ENCODE data around the gene SSTR1.
"Not testable (repeated sequence)": the region's sequence is repeated elsewhere in the genome, so short reads cannot be mapped to it uniquely, and the experiment has no call there.

The SSTR1 gene, protein sequence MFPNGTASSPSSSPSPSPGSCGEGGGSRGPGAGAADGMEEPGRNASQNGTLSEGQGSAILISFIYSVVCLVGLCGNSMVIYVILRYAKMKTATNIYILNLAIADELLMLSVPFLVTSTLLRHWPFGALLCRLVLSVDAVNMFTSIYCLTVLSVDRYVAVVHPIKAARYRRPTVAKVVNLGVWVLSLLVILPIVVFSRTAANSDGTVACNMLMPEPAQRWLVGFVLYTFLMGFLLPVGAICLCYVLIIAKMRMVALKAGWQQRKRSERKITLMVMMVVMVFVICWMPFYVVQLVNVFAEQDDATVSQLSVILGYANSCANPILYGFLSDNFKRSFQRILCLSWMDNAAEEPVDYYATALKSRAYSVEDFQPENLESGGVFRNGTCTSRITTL

DNA sequence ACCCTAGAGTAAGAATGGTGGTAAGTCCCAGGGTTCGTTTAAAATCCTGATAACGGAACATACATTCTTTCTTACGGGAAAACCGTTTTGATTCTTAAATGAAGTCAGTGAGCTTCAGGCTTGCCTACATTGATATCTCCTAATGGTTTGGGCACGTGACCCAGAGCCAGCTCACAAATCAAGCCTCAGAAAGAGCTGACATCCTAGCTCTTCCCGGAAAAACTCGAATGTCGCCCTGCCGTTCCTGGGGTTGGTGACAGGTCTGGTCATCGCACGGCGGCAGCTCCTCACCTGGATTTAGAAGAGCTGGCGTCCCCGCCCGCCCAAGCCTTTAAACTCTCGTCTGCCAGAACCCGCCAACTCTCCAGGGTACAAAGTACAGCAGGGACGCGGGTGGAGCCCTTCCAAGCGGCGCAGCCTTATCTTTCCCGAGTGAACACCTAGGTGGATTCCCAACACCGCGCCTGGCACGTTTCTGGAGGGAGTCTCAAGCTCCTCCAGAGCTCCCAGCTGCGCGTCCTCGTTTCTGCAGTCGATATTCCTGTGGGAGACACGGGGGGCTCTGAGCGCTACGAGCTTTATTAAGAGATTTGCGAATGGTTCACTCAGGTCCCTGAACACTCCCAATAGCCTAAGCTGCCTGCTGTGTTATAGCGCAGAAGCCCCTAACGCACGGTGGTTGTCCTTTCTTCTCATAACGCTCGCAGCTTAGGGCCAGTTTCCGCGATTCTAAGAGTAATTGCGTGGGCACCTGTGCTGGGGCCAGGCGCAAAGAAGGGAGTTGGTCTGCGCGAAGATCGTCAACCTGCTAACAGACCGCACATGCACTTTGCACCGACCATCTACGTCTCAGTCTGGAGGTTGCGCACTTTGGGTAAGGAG lies at the start of gene SSTR1:
TSS of gene SSTR1 (plus strand) at position 169 of the 882 bp plus-strand sequence. CDS start 1,486 bp downstream, outside the sequence.
- no peak for DNase-seq (ENCODE audit: low read depth in 2 of 2)

DNA sequence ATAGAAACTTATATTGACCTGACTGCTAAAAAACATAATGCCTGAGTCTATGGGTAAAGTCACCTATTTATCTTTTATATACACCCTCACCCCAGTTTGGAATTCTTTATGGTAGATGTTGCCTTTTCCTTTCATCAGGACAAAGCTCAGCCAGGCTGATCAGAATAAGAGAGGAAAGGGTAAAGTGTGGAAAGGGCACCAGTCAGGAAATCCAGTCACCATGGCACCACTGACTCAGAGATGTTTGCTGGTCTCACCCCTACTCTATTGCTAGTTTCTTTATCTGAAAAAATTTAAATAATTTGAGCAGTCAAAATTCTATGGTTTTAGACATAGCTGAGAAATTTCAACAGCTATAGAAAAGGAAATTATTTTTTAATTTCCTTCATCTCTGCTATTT lies 49.2 kb upstream of the SSTR1 start:
- no peak for DNase-seq (ENCODE audit: low read depth in 2 of 2)

DNA sequence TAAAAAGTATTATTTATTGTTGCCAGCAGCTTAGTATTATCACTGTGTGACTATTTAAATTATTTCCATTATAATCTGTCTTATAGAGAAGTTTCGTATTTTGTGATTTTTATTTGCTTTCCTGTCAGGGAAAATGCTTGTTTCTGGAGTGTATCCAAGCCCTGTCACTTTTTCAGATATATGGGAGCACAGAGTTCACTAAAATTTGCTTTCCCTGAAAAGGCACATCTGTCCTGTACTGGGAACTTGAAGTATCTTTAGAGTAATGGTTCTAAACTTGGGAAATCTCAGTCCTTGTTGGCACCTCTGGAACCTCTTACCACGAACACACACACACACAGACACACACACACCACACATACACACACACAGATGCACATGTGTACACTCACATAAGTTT lies 39.3 kb upstream of the SSTR1 start:
- DNase-seq (ENCODE audit: low read depth in 2 of 2), result no peak

DNA sequence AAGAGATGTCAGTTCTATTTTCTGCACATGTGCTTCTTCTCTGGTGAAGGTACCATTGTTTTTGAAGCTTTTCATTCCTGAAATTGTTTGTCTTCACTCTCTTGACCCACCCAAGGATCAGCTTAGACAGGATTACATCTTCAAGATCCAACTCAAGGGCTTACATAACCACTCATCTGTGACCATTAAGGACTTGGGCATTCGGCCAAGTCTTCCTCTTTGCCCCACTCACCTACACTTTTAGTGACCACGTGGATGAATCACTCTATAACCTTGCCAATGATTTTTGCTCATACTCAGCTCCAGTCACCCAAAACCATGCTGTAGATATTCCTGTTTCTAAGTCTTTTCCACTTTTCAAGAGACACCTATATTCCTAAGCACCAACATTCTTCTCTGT lies 36.5 kb upstream of the SSTR1 start:
- no peak for DNase-seq (ENCODE audit: low read depth in 2 of 2)

DNA sequence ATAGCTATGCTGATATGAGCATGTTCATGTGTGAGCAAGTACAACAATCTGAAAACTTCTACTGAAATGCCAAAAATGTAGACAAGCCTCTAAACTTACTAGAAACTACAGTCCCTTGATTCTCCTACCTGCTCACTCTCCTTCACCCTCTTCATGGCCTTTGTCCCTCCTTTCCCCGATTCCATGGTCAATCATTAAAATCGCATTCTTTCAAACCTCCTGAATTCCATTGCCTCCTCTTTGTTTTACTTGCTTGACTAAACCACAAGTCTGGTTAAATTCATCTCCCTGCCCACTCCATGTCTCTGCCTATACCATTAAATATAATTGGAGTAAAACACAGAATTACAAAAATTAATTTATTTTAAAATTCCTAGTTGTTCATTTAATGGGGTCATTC lies 33.0 kb upstream of the SSTR1 start:
- DNase-seq (ENCODE audit: low read depth in 2 of 2), result no peak

DNA sequence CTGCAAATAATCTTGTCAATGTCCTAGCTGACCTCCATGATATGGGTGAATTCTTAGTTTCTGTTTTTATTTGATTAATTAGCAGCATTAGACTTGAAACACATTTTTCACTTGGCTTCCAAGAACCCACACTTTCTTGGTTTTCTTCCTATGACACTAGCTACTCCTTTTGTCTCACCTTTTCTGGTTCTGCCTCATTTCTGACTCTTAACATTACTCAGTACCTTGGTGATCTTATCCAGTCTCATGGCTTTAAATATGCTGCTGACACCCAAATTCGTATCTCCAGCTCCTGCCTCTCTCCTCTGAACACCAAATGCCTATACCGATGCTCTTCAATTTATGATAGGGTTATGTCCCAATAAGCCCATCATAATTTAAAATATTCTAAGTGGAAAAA lies 32.0 kb upstream of the SSTR1 start:
- DNase-seq (ENCODE audit: low read depth in 2 of 2), result no peak

DNA sequence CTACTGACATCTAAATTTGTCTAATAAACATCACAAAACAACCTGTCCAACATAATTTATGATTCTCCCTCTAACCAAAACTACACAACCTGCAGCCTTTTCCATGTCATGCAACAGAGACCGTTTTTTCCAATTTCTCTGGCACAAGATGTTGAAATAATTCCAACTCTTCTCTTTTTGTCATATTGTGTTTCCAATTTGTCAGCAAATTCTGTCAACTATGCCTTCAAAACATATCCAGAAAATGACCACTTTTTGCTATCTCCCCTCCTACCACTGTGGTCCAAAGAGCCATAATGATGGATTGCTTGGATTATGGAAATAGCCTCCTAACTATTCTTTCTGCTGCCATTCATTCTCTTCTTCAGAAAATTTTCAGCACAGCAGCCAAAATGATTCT lies 31.3 kb upstream of the SSTR1 start:
- DNase-seq (ENCODE audit: low read depth in 2 of 2), result no peak

DNA sequence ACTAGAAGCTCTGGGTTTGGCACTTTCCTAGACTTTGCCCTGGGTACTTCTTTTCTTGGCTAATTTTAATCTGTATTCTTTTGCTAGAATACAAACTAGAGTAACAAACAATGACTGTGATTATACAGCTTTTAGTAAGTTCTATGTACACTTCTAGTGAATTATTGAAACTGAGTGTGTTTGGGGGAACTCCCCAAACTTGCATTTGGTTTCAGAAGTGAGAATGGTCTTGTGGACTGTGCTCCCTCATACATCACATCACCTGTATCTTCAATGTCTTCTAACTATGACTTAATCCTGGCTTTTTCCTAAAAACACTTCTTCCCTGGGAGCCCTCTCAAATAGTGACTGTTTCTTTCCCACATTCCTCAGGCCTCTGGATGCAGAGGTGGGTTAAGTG lies 23.6 kb upstream of the SSTR1 start:
- DNase-seq (ENCODE audit: low read depth in 2 of 2), result no peak

DNA sequence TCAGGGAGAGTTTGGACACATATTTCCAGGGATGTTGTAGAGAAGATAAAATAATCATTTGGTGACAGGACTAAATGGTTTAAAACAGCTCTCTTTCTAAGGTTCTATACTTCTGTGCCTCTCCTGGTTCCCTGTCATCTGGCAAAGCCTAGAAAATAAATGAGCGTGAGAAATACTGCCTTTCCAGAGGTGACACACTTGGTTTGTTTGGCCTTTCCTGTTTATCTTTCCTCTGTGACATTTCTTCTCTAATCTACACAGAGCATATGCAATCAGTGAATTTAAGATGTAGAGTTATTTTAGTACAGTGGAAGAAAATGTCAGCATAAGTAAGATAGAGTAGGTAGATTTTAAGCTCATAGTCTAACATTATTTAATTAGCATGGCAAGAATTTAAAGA lies 22.0 kb upstream of the SSTR1 start:
- DNase-seq (ENCODE audit: low read depth in 2 of 2), result no peak

DNA sequence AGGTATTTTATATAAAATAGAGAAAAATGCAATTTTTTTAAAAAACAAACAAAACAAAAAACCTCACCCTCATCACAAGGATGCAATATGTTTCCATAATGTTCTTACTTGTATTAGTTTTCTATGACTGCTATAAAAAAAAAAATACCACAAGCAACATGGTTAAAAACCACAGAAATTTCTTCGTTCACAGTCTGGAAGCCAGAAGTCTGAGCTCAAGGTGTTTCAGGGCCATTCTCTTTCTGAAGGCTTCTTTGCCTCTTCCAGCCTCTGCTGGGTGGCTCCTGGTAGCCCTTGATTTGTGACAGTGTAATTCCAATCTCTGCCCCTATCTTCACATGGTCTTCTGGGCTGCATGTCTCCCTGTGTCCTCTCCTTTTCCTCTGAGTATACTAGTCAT lies 21.5 kb upstream of the SSTR1 start:
- DNase-seq (ENCODE audit: low read depth in 2 of 2), result no peak

DNA sequence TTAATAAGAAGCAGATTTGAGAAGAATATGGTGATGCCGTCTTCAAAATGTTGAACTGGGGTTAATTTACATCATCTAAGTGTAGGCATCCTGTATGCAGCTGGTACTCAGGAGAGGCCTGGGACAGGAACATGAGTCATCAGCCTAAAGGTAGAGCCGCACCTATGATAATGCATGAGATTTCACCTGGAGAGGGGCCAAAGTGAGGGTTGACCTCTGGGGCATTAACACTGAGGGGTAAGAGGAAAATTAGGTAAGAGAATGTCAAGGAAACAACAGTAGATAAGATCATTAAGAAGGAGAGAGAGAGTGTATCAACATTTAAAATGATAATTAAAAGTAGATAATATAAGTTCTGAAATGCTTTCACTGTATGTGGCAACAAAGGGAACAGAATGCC lies 20.2 kb upstream of the SSTR1 start:
- no peak for DNase-seq (ENCODE audit: low read depth in 2 of 2)

DNA sequence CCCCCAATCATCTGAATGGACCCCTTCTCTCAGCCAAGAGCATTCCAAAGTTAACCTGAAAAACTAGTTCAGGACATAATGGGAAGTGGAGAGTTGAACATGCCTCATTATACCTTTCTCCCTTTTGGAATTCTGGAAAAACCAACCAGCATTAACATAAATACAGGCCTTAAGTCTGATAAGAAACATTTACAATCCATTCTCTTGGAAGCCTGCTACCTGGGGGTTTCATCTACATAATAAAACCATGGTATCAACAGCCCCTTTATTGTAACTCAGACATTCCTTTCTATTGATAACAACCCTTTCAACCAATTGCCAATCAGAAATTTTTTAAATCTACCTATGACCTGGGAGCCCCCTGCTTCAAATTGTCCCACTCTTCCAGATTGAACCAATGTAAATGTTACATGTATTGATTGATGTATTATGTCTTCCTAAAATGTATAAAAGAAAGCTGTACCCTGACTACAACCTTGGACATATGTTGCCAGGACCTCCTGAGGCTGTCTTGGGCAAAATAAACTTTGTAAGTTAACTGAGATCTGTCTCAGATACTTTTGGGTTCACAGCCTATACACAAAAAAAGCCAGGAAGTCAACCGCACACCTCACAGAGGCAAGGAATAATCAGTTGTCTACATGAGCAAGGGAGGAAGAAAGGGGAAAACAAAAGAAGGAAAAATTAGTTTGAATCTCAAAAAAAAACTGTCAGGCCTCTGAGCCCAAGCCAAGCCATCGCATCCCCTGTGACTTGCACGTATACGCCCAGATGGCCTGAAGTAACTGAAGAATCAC lies 17.6 kb upstream of the SSTR1 start:
- DNase-seq (ENCODE audit: low read depth in 2 of 2), result no peak

DNA sequence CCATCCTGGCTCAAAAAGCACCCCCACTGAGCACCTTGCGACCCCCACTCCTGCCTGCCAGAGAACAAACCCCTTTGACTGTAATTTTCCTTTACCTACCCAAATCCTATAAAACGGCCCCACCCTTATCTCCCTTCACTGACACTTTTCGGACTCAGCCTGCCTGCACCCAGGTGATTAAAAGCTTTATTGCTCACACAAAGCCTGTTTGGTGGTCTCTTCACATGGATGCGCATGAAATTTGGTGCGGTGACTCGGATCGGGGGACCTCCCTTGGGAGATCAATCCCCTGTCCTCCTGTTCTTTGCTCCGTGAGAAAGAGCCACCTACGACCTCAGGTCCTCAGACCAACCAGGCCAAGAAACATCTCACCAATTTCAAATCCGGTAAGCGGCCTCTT lies 16.9 kb upstream of the SSTR1 start:
- DNase-seq (ENCODE audit: low read depth in 2 of 2), result not testable (repeated sequence)

DNA sequence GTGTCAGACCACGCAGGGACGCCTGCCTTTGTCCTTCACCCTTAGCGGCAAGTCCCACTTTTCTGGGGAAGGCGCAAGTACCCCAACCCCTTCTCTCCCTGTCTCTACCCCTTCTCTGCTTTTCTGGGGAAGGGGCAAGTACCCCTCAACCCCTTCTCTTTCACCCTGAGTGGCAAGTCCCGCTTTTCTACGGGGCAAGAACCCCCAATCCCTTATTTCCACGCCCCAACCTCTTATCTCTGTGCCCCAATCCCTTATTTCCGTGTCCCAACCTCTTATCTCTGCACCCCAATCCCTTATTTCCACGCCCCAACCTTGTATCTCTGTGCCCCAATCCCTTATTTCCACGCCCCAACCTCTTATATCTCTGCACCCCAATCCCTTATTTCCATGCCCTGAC lies 16.2 kb upstream of the SSTR1 start:
- DNase-seq (ENCODE audit: low read depth in 2 of 2), result not testable (repeated sequence)

DNA sequence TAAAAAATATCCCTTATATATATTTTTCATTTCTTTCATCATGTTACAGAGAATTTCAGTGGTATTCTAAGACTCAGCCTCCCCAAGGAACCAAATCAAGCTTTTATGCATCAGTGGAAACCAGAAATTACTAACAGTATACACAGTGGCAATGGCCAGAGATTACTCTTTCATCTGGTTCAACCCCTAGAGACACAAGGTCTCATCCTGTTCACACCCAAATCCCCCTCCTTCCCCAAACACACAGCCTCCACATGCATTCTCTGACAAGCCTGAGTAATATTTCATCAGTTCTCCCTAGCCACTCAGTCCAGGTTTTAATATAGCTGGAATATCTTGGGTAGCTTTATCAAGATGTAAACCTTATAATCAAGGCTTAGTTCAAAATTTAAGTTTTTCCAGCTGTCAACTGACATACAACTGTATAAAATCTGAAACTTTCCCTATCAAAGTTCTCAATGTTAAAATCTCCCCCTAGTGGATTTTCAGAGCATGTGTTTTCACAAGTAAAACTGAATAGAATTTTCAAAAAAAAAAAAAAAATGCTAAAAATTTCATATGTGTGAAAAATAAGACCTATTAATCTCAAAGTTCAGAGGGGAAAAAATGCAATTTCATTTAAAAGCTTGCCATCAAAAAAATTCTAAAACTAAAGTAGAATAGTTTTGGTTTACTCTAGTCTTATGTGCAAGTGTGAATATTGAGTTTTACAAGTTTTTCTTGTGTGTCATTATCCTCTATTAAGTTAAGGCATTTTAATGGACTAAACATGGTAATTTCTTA lies 10.5 kb upstream of the SSTR1 start:
- DNase-seq (ENCODE audit: low read depth in 2 of 2), result peak in 1 of 2 experiments; percentile 63

DNA sequence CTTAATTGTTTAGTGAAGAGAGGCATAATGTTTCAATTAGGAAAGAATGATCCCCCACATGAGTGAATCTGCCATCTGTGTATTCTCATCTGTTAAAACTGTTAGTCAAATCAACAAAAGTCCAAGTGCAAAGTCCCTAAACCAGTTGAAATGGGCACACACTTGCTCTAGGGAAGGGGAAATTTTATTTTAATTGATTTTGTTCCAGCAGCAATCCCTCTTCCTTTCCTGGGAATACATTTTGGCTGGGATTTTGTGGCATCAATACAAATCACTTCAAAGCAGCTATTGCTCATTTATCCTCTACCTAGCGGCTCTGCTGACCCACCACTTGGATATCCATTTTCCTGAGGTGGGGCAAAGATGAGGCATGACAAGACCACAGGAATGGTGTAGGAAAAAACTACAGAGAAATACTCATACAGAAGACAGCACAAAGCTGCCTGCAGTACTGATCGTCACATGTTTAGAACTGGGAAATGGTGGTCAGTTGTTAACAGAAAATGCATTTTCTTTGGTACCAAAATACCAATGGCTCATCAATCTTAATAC lies 9.8 kb upstream of the SSTR1 start:
- peak; percentile 77 to 82 for DNase-seq (ENCODE audit: low read depth in 2 of 2)

DNA sequence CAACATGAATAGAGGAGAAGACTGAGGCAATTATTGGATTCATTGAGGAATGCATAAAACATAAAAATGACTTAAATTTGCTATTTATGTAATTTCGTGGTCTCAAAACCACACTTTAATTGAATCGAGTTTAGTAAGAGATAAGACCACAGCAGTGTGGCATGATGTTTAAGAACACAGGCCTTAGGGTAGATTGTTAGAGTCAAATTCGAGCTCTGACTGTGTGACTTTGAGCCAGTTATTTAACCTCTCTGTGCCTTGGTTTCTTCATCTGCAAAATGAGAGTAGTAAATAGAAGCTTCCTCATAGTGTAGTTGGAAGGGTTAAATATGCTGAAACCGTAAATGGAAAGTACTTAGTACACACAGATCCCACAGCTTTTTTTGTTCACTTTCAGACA lies 9.3 kb upstream of the SSTR1 start:
- DNase-seq (ENCODE audit: low read depth in 2 of 2), result no peak

DNA sequence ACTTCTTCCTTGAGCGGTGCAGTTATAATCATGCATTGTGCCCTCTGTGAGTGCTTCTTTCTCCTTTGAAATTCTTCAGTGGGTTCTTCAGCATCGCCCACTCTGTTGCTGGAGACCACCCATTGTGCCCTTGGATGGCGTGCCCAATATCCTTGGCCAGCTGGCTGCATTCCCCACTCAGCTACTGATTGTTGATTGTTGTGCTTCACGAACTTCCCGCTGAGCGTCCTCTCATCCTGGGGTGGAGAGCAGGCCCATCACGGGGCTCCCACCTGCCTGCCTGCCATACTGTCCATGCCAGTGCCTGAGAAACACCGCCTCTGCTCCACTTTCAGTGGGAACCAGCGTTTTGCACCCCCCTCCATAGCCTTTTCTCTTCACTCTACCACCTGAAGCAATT lies 8.6 kb upstream of the SSTR1 start:
- no peak for DNase-seq (ENCODE audit: low read depth in 2 of 2)

DNA sequence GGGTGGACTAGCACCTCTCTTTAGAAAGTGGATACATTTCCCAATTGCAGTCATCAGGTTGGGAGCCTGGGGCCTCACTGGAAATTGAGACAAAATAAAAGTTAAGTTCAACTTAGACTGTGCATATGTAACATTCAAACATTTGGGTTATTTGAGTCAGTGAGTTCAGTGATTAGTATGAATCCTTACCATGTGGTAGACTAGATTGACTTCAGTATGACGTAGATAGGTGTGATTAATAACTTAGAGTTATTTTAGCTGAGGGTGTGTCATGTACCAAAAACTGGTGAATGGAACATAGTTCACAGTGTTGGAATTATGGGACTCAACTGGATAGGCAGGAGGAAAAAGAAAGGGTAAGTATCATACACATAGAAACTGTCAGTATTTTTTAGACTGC lies 8.0 kb upstream of the SSTR1 start:
- no peak for DNase-seq (ENCODE audit: low read depth in 2 of 2)

DNA sequence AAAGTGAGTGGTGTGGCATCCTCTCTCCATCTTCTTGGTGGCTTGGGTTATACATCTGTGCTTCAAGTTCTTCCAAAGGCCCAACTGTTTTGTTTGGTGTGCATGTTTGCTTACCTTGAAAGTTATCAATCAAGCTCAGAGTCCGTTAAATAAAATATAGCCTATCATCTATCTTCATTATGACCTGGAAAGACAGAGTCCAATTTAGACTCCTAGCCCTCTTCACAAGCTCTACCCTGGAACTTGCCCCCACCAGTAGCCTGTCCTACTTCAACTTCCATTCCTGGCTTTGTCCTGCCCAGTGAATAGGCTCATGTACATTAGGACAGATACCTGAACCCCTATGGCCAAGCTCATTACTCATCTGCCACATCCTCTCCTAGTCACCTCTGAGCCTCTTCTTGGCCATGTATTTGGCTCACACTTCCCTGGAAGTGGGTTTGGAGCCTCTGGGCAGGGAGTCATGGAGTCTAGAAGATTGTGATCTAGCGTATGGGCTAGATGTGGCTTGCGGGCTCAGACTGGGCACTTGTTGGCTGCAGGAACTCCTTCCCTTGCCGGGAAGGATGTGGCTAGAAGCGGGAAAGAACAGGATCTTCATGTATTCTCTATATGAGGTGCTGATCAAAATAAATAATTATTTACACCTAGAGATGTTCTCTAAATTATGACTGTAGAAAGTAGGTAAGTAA lies 6.4 kb upstream of the SSTR1 start:
- no peak for DNase-seq (ENCODE audit: low read depth in 2 of 2)
